Adrenal gland (tissue), 12 donors: ENCODE results near the gene KCTD10. TPM values are rescaled to one million over a fixed set of nuclear protein-coding genes. Genes with fewer than 3 reads are reported as not detected.

Experiments used
- DNase-seq, 7 donors: peaks; one replicate each; pipeline ENCODE4 v3.0.0-alpha.2; 2019 to 2020
- H3K27ac ChIP-seq, 5 donors: fragments of 200-600 bp; sonication (generic) in 4 of 5; 1 replicate in 3 of 5; 2 replicates in 2 of 5; pipeline versions ENCODE4 v1.5.1 to v1.8.0; 2016 to 2020; ENCODE audit warnings: mild to moderate bottlenecking in 1 of 5
- H3K27me3 ChIP-seq: fragments of 200-600 bp; 2 replicates; pipeline ENCODE4 v1.8.0; 2021
- H3K36me3 ChIP-seq, 2 donors: fragments of 200-600 bp; replicated peaks in 1 of 2; 1 replicate in 1 of 2; 2 replicates in 1 of 2; pipeline versions ENCODE4 v1.5.1 to v1.8.0; 2018 to 2022
- H3K4me1 ChIP-seq, 2 donors: fragments of 200-600 bp; replicated peaks in 1 of 2; 1 replicate in 1 of 2; 2 replicates in 1 of 2; pipeline versions ENCODE4 v1.5.1 to v1.8.0; 2018 to 2021
- H3K4me3 ChIP-seq, 4 donors: fragments of 200-600 bp; sonication (generic) in 3 of 4; one replicate each; pipeline ENCODE4 v1.5.1; 2016 to 2018
- H3K9me3 ChIP-seq, 3 donors: fragments of 200-600 bp; sonication (generic) in 1 of 3; replicated peaks in 1 of 3; 1 replicate in 2 of 3; 2 replicates in 1 of 3; pipeline versions ENCODE4 v1.5.1 to v1.8.0; 2016 to 2021
- CTCF ChIP-seq, 6 experiments: fragments of 450-650 bp in 4 of 6; fragments of 200-600 bp in 2 of 6; sonication (generic) in 1 of 6; IDR thresholded peaks; 1 replicate in 5 of 6; 2 replicates in 1 of 6; pipeline versions ENCODE4 v1.5.1 to v1.8.0; 2016 to 2021; ENCODE audit warnings: antibody characterized with exemption in 6 of 6, mild to moderate bottlenecking in 2 of 6, moderate library complexity in 1 of 6
- POLR2A ChIP-seq, 2 donors: fragments of 450-650 bp; IDR thresholded peaks; one replicate each; pipeline ENCODE4 v1.6.1; 2017; ENCODE audit warnings: antibody characterized with exemption in 2 of 2, mild to moderate bottlenecking in 2 of 2, moderate library complexity in 1 of 2
- WGBS, 4 donors: extraction: QIAGEN DNeasy Blood & Tissue Kit in 2 of 4; methylation state at CpG; one replicate each; pipeline versions ENCODE4 v1.1.5 to v1.1.7; 2013 to 2017; 5-methylcytosine and 5-hydroxymethylcytosine counted together
- intact Hi-C, 2 donors: fragments of 100-400 bp; cut with DNase I; formaldehyde crosslinking; loops; one replicate each; pipeline versions ENCODE4 v1.14.1 to v1.15.0; 2022 to 2023
- polyA plus RNA-seq, 3 donors: library from polyadenylated mRNA; stranded (reverse); fragments of 200-250 nt in 2 of 3; fragments of 350-450 nt in 1 of 3; fragmentation: Illumina TruSeq in 1 of 3; extraction: RNeasy Lipid Tissue Mini Kit (QIAGEN cat#74804) in 1 of 3; gene quantifications; one replicate each; pipeline ENCODE4 v1.2.3, GENCODE V29; 2013 to 2014
- total RNA-seq, 9 donors: library from RNA; depleted of rRNA in 4 of 9; stranded (reverse); fragments of >200 nt in 4 of 9; fragments of 120-200 nt in 1 of 9; fragmentation: NEBNext Ultra II Directional in 1 of 9; extraction: Animal tissue kit (Norgen Biotek cat#: 25700) in 1 of 9; gene quantifications; one replicate each; pipeline versions ENCODE4 v1.1.0 to v1.2.4, GENCODE V29; 2013 to 2023
- donor health status: healthy with polysubstance abuse.
- donor health status: Bipolar disorder and iron deficiency.
- donor health status: DM: yes; HTN: yes; CAD: no.
- donor health status: DM: no; HTN: no; CAD: no.
- donor health status: DM: no; HTN: no; CAD: no.
- donor health status: DM: yes; HTN: yes; CAD: no.

The KCTD10 gene
- total and polyA plus RNA-seq, 12 donors, result 21.6 to 77.8 (median 56.1) TPM

GRCh38 chr12:109485201-109485600 lies 8.1 kb upstream of the KCTD10 start:
- H3K27ac ChIP-seq, result no peak overlapping the region
- no peaks in the 10 kb centered on the region for H3K27me3 ChIP-seq
- H3K4me3 ChIP-seq, result no peak overlapping the region
- TF ChIP-seq CTCF (IDR thresholded peaks at IDR 0.05) (no peak), POLR2A (IDR thresholded peaks at IDR 0.05) (no peak)
- peak in 1 of 7 donors; percentile 11 for DNase-seq
- H3K4me1 ChIP-seq, result no peaks in the 10 kb centered on the region
- WGBS, 4 donors, result 91 to 95% (median 94%) methylated on average over 4 of the region's 4 CpGs
- intact Hi-C loops, result no loop called here
- H3K9me3 ChIP-seq, result no peaks in the 10 kb centered on the region
- peaks cover 0 to 70% of the 10 kb centered on the region in 2 donors for H3K36me3 ChIP-seq

- H3K27me3 ChIP-seq, result no peaks in the 10 kb centered on the region
Measured at GRCh38 chr12:109483346-109483745, 6.2 kb upstream of the KCTD10 start.

GRCh38 chr12:109482894-109483293 lies 5.8 kb upstream of the KCTD10 start:
- intact Hi-C loops, result no loop called here
- H3K27me3 ChIP-seq, result no peaks in the 10 kb centered on the region
- WGBS, 4 donors, result 59 to 78% (median 75%) methylated on average over 2 of the region's 2 CpGs
- H3K9me3 ChIP-seq, result no peaks in the 10 kb centered on the region
- H3K4me1 ChIP-seq, result peaks cover 0 to 15% of the 10 kb centered on the region in 2 donors
- no peak for DNase-seq
- peaks cover 0 to 47% of the 10 kb centered on the region in 2 donors for H3K36me3 ChIP-seq
- no peak overlapping the region for H3K27ac ChIP-seq
- no peak for TF ChIP-seq CTCF (IDR thresholded peaks at IDR 0.05)
- H3K4me3 ChIP-seq, result no peak overlapping the region

More at GRCh38 chr12:109483346-109483745, 6.2 kb upstream of the KCTD10 start:
- Histone ChIP-seq H3K4me3 (no peak overlapping the region), H3K4me1 (peaks cover 0 to 11% of the 10 kb centered on the region in 2 donors), H3K9me3 (no peaks in the 10 kb centered on the region), H3K36me3 (peaks cover 0 to 51% of the 10 kb centered on the region in 2 donors), H3K27ac (no peak overlapping the region)
- 88 to 97% (median 96%) methylated on average over 11 of the region's 11 CpGs for WGBS, 4 donors
- no peak for TF ChIP-seq CTCF (IDR thresholded peaks at IDR 0.05)
- no peak for TF ChIP-seq POLR2A (IDR thresholded peaks at IDR 0.05)
- DNase-seq, result peak in 1 of 7 donors; percentile 29
- intact Hi-C loops, result no loop called here

- TF ChIP-seq POLR2A (IDR thresholded peaks at IDR 0.05), result no peak
- no peak for TF ChIP-seq CTCF (IDR thresholded peaks at IDR 0.05)
- WGBS, 4 donors, result 85 to 91% (median 88%) methylated on average over 2 of the region's 2 CpGs
- intact Hi-C loops, result no loop called here
- no peaks in the 10 kb centered on the region for H3K27me3 ChIP-seq
- peaks cover 0 to 43% of the 10 kb centered on the region in 2 donors for H3K36me3 ChIP-seq
- H3K9me3 ChIP-seq, result no peaks in the 10 kb centered on the region
- no peak for DNase-seq
- H3K4me3 ChIP-seq, result no peak overlapping the region
- peaks cover 0 to 16% of the 10 kb centered on the region in 2 donors for H3K4me1 ChIP-seq
- H3K27ac ChIP-seq, result no peak overlapping the region
Measured at GRCh38 chr12:109482491-109482890, 5.4 kb upstream of the KCTD10 start.
